ENCODE measurements around the gene AMBP.

AMBP gene

GRCh38 chr9:114080195-114080772 lies 2.2 kb upstream of the AMBP start:
- DNase-seq (ENCODE audit: low read depth): no peak
- no peak overlapping the region for H3K4me3 ChIP-seq (ENCODE audit: low read depth, low read length)

- no peak for DNase-seq (ENCODE audit: low read depth)
Observed at GRCh38 chr9:114078781-114079156, 669 bp upstream of the AMBP start.

GRCh38 chr9:114077162-114077837 lies 800 bp downstream of the AMBP start:
- no peak overlapping the region for H3K4me3 ChIP-seq (ENCODE audit: low read depth, low read length)
- no peak for DNase-seq (ENCODE audit: low read depth)

More at GRCh38 chr9:114078781-114079156, 669 bp upstream of the AMBP start:
- H3K4me3 ChIP-seq (ENCODE audit: low read depth, low read length): no peak overlapping the region

DNA sequence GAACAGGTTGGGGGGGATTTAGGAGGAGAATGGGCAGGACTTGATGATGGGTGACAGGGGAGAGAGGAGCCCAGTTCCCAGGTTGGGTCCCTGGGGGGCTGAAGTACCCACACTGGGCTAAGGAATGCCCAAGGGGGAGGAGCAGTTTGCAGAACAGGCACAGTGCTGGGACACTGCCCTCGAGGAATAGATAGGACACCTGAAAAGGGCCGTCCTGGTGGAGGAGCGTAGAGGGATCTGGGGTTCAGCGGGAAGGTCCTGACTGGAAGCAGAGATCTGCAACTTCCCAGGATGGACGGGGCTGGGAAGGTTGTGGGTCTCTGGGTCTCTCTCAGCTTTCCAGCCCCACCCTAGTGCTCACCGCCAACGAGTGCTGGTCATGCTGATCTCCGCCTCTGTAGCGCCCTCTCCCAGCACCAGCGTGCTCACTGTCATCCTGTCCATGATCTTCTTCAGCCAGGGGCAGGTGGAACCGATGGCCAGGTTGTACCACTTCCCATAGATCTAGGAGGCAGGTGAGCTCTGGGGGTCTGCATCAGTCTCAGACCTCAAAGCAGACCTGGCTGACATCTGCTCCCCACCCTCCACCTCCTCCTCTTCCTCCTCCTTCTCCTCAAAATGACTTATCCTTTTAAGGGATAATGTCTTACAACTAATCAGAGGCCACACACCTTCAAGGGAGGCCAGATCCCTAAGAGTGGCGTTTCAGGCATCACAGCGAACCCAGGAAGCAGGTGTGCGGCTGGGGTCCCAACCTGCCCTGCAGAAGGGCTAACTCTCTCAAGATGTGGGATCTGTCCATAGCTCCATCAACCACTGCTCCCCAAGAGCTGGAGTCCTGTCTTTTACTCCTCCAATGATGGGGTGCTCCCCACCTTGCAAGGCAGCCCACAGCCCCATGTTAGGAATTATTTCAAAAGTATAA lies 1.6 kb downstream of the AMBP start:
- H3K4me3 ChIP-seq (ENCODE audit: low read depth, low read length): no peak overlapping the region
- no peak for DNase-seq (ENCODE audit: low read depth)

GRCh38 chr9:114075602-114076001 lies 2.5 kb downstream of the AMBP start:
- no peak overlapping the region for H3K4me3 ChIP-seq (ENCODE audit: low read depth, low read length)
- no peak for DNase-seq (ENCODE audit: low read depth)

GRCh38 chr9:114072184-114073140 lies 5.6 kb downstream of the AMBP start:
- H3K4me3 ChIP-seq (ENCODE audit: low read depth, low read length): no peak overlapping the region

DNA sequence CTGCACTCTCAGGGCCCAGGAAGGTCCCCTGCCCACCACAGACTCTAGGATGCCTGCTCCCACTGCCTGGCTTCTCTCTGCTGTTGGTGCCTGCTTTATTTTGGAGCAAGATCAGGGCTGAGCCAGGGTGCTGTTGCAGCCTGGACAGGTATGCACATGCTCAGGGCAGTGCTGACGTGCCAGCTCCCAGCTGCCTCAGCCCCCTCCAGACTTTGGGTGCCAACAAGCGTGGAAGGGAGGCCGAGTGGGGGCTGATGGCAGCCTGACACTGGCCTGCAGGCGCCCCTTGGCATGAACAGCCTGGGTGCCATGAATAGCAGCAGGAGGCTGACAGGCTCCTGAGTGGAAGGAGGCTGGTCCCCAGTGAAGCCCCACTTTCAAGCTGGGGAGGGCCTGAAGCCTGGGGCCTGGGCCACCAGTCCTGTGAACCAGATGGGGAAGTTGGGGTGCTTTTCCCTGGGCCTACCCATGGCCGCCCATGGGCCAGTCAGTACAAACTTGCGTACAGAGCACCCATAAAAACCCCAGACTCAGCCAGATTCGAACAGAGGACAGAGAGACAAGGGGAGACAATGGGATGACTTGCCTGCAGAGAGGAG lies 6.8 kb downstream of the AMBP start:
- no peak for DNase-seq (ENCODE audit: low read depth)
- H3K4me3 ChIP-seq (ENCODE audit: low read depth, low read length): no peak overlapping the region

More at GRCh38 chr9:114072184-114073140, 5.6 kb downstream of the AMBP start:
- DNase-seq (ENCODE audit: low read depth): no peak

DNA sequence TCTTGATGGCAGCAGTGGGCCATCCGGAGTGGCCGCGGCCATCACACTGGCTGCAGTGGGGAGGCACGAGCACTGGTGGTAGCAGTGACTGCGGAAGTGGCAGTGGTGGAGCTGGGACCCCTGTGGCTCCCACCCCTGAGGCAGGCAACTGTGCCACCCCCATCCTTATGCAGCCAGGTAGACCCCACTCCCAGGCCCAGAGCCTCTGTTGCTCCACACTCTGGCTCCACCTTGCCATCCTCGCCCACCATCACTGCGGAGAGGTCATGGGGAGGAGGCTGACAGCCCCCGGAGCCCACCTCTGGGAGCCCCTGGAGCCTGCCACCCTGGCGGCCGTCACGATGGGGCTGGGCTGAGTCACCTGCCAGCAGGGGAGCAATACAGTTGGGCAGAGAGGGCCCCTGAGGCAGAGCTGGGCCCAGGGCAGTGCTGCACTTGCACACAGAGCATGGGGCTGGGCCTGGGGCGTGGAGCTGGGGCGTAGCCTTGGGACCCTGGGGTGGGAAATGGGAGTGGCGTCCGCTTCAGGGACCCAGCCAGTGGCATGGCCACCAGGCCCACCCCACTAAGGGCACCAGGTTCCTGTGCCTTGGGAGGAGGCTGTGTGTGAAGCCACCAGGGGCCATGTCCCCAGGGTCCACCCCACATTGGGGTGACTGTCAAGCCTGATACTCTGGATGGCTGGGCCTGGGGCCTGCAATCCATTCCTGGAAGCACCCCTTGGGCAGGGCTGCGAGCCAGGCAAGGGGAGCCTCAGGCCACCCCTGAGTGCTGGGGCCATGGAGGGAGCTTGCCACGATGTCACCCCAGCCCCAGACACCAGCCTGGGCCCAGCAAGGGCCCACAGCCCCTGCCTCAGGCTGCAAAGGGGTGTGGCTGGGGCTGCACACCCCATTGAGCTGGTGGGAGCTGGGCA lies 7.7 kb downstream of the AMBP start:
- DNase-seq (ENCODE audit: low read depth): no peak
- H3K4me3 ChIP-seq (ENCODE audit: low read depth, low read length): no peak overlapping the region

- no peak for DNase-seq (ENCODE audit: low read depth)
- no peak overlapping the region for H3K4me3 ChIP-seq (ENCODE audit: low read depth, low read length)
Observed at GRCh38 chr9:114069476-114070187, 8.5 kb downstream of the AMBP start.

GRCh38 chr9:114065304-114065703 lies 12.8 kb downstream of the AMBP start:
- no peak for DNase-seq (ENCODE audit: low read depth)
- H3K4me3 ChIP-seq (ENCODE audit: low read depth, low read length): no peak overlapping the region

DNA sequence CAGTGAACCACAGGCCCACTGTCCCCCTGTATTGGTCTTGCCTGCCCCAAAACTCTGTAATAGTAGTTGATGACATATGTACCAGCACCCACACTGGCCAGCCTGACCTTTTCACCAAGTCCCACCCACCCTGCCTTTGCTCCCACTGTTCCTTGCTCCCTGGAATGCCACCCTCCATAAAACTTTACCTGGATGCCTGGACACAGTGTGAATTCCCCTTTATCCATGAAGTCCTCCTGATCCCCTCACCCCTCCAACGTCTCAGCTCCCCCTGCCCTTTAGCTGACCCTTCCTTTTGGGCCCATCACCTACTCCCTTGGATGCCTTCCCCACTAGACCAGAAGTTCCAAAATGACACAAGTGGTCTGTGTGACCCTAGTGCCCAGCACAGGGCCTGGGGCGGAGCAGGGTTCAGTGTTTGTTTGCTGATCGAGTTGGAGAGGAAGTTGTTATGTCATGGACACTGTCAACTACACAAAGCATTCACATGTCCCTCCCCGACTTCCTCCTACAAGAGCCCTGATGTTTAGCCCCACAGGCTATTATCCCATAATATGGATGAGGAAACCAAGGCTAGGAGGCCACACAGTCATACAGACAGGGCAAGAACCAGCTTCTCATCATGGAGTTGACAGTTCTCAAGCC lies 16.1 kb downstream of the AMBP start:
- no peak overlapping the region for H3K4me3 ChIP-seq (ENCODE audit: low read depth, low read length)
- no peak for DNase-seq (ENCODE audit: low read depth)

GRCh38 chr9:114061292-114061691 lies 16.8 kb downstream of the AMBP start:
- no peak overlapping the region for H3K4me3 ChIP-seq (ENCODE audit: low read depth, low read length)
- DNase-seq (ENCODE audit: low read depth): no peak

- H3K4me3 ChIP-seq (ENCODE audit: low read depth, low read length): no peak overlapping the region
- DNase-seq (ENCODE audit: low read depth): no peak
Observed at GRCh38 chr9:114060711-114061110, 17.4 kb downstream of the AMBP start.

- no peak for DNase-seq (ENCODE audit: low read depth)
- no peak overlapping the region for H3K4me3 ChIP-seq (ENCODE audit: low read depth, low read length)
Observed at GRCh38 chr9:114060070-114060469, 18.0 kb downstream of the AMBP start.

GRCh38 chr9:114059047-114059803 lies 18.9 kb downstream of the AMBP start:
- DNase-seq (ENCODE audit: low read depth): peak; percentile 32

DNA sequence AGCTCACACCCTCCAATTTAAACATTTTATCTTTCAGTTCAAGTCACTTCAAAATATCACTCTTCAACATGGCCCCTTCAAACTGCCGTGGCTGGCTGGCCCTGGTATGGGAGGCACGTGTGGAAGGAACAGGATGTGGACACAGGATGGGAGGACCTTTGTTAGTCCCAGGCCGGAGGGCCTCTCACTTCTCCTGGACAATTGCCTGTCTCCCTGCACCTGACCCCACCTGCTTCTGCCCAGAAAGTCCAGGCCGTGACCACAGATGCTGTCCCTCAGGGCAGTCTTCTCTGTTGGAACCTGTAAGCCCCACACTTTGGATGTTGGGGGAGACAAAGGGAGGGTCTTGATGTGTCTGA lies 19.4 kb downstream of the AMBP start:
- DNase-seq (ENCODE audit: low read depth): no peak
- H3K4me3 ChIP-seq (ENCODE audit: low read depth, low read length): no peak overlapping the region

More at GRCh38 chr9:114059047-114059803, 18.9 kb downstream of the AMBP start:
- no peak overlapping the region for H3K4me3 ChIP-seq (ENCODE audit: low read depth, low read length)
